Measurements from ENCODE around the gene SCGB3A1.

Gene SCGB3A1, protein sequence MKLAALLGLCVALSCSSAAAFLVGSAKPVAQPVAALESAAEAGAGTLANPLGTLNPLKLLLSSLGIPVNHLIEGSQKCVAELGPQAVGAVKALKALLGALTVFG

GRCh38 chr5:180591311-180591887, at the start of gene SCGB3A1:
SCGB3A1 (minus strand) TSS chr5:180591499; CDS start chr5:180591462, 37 bp downstream.
- DNase-seq: no peak

- no peak for DNase-seq
These were observed 49.2 kb upstream of the SCGB3A1 start for GRCh38 chr5:180640611-180640860.

- DNase-seq: no peak
These were observed 48.7 kb upstream of the SCGB3A1 start for GRCh38 chr5:180639741-180640610.

- DNase-seq: no peak
These were observed 48.0 kb upstream of the SCGB3A1 start for GRCh38 chr5:180639287-180639686.

DNA sequence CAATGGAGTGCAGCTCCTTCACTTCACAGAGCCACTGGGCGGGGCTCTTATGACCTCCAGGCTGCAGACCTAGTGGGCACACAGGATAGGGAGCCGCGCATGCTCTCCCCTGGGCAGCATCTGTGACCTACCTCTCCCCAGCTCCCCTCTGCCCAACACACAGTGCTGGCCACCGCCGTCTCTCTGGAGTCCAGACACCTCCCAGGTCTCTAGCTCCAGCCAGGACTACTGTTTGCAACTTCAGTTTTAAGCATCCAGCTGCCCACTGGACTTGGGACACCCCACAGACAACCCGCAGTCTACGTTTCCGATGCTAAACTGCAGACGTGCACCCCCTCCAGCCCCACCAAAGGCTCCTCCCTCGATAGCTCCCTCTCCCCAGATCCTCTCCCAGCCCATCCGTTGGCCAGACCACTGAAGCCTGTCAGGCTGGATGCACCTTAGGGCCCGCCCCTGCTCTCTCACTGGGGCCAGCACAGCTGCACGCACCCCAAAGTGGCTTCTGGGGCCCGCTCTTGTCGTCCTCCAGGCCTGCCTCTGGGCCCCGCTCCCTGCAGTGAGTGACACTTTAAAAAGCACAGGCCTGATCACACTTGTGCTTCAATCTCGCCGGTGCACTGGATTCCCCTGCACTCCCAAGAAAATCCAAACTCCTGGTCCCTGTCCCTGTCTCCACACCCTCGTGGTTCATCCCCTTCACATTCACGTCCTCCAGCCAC, 46.8 kb upstream of the SCGB3A1 start:
- DNase-seq: no peak

DNA sequence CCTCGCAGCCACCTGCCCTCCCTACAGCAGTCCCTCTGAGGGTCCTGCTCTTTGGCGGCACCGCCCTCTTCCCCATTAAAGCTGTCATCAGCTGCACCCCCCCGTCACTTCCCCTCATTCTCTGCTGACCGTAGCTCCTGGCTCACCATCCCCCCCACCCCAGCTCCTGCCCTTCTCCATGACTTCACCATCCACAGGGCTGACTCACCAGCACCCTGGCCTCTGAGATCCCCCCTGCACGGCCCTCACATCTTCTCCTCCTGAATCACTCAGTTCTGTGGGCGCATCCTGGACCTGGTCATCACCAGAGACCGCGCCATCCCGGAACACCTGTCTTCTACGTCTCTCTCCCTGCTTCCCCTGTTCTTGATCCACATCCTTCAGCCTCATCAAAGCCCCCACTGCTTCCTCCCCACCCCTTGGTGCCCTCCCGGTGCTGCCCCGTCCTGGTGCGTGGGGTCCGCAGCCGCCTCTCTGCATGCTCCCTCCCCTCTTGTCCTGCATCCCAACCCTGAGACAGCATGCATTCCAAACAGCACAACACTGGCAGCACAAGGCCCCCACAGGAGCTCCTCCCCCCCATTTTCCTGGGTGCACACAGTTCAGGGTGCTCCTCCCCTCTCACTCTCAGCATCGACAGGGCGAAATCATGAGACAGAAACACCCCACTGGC, 45.2 kb upstream of the SCGB3A1 start:
- DNase-seq: no peak

GRCh38 chr5:180636016-180636402, 44.7 kb upstream of the SCGB3A1 start:
- DNase-seq: no peak

- DNase-seq: no peak
These were observed 42.2 kb upstream of the SCGB3A1 start for GRCh38 chr5:180633283-180634177.

- DNase-seq: no peak
These were observed 41.5 kb upstream of the SCGB3A1 start for GRCh38 chr5:180632768-180633167.

GRCh38 chr5:180631549-180632383, 40.5 kb upstream of the SCGB3A1 start:
- no peak for DNase-seq

- no peak for DNase-seq
These were observed 39.1 kb upstream of the SCGB3A1 start for GRCh38 chr5:180630426-180630825.

GRCh38 chr5:180629831-180630382, 38.6 kb upstream of the SCGB3A1 start:
- DNase-seq: no peak

DNA sequence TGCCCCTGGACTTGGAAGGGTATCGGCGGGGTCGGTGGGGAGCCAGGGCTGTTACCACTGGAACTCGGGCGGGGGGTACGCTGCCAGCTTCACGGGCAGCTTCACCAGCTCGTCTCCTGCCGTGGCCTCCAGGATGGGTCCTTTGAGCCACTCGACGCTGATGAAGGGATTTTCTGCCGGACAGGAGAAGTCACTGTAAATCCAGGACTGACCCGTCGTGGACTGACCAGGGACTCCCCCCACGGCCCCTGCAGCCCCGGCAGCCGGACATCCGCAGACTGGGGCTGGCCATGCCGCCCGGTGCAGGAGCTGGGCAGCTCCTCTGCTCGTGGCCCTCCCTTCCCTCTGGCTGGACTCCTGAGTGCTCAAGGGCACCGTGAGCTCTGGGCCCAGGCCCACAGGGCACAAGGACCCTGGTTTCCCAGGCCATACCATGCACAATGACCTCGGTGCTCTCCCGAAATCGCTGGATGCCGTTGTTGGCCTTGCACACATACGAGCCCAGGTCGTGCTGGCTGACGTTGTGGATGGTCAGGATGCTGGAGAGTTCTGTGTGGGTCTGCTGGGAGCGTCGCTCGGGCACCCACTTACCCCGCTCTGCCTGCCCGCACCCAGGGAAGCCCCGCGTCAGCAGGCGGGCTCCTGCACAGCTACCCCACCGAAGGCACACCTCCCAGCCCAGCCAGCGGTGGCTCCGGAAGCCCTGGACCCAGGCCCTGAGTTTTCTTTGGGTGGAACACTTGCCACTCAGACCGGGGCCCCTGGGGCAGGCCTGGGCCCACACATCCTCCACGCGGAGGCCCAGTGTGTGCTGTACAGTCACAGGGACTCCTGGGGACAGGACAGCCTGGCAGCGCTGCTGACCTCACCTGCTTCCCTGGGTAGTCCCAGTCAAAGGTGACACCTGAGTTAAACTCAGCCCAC, 37.8 kb upstream of the SCGB3A1 start:
- DNase-seq: no peak

- no peak for DNase-seq
These were observed 36.9 kb upstream of the SCGB3A1 start for GRCh38 chr5:180628211-180628610.

GRCh38 chr5:180627386-180628120, 36.3 kb upstream of the SCGB3A1 start:
- DNase-seq: no peak

GRCh38 chr5:180626661-180627385, 35.5 kb upstream of the SCGB3A1 start:
- no peak for DNase-seq

GRCh38 chr5:180625791-180626660, 34.7 kb upstream of the SCGB3A1 start:
- DNase-seq: no peak

Data from activated CD4-positive, alpha-beta T cell treated with anti-CD3 and anti-CD28 coated beads, Interleukin-2, amount 50 U/mL, for 48 hours (primary cell).